ENCODE data around the gene EBF3.

- TF ChIP-seq CTCF (IDR thresholded peaks at IDR 0.05 in 4 of 5, conservative IDR thresholded peaks at IDR 0.05 in 1 of 5) (no peak), POLR2A (IDR thresholded peaks at IDR 0.05) (no peak)
These were observed 17.2 kb downstream of the EBF3 start for GRCh38 chr10:129946859-129947258.

All from gastrocnemius medialis (tissue), 4 donors.